ENCODE data around the gene CARD8.
A peak's percentile ranks its signal among the peaks of the same experiment; 100 is the strongest.

The CARD8 gene

GRCh38 chr19:48203222-48203793, 52.4 kb downstream of the CARD8 start:
- no peak for DNase-seq (ENCODE audit: extremely low spot score)
- ChIA-PET POLR2A (interaction anchor here (0.8 to 1.7 kb wide), 4 partner anchors 15 to 416 kb away, joined by 3 to 9 read pairs (median 4); partner anchors contain the start of genes LIG1, RPL18, SPHK2 and SYNGR4), CTCF (interaction anchor here (0.7 to 4.0 kb wide), 12 partner anchors 9 to 387 kb away, joined by 3 to 19 read pairs (median 3); no protein-coding TSS in a partner anchor)
- no peak for TF ChIP-seq CTCF (IDR thresholded peaks at IDR 0.05; ENCODE audit: control extremely low read depth, extremely low read depth, low read depth, missing control alignments)

DNA sequence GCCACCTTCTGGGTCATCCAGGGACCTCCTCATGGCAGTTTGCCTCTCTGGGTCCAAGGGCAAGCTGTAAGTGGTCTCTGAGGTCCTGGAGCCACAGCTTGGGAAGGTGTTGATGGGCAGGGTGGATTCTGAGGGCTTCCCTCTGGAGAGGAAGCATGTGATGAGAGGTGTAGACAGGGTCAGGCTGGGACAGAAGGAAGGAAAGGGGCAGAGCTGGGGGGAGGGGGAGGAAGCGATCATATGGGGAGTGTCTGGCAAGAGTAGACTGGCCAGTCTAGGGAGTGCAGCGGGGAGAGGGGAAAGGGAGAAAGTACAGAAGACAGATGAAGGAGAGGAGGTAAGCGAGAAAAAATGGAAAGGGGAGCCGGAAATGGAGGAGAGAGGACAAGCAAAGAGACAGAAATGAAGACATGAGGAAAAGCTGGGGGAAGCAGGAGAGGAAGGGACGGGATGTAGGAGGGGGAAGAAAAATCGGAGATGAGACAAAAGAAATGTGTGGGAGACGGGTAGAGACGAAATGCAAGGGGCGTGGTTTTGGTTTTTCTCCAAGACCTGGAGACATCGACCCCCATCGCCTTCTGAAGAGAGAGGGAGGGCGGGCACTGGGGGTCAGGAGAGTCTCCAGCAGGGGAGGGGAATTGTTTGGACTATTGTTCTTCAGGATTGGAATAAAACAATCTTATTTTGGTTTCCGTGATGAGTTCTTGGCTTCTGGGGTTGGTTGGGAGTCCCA, 58.6 kb downstream of the CARD8 start:
- POLR2A ChIA-PET, result no interaction called here
- CTCF ChIA-PET, result interaction anchor here (1.4 kb wide), 1 partner anchor 328 kb away, joined by 3 read pairs; no protein-coding TSS in a partner anchor
- TF ChIP-seq CTCF (IDR thresholded peaks at IDR 0.05; ENCODE audit: control extremely low read depth, extremely low read depth, low read depth, missing control alignments), result no peak
- DNase-seq (ENCODE audit: extremely low spot score), result no peak

- ChIA-PET CTCF (no interaction called here), POLR2A (no interaction called here)
- DNase-seq (ENCODE audit: extremely low spot score), result no peak
- no peak for TF ChIP-seq CTCF (IDR thresholded peaks at IDR 0.05; ENCODE audit: control extremely low read depth, extremely low read depth, low read depth, missing control alignments)
These were observed 59.4 kb downstream of the CARD8 start for GRCh38 chr19:48196321-48196763.

DNA sequence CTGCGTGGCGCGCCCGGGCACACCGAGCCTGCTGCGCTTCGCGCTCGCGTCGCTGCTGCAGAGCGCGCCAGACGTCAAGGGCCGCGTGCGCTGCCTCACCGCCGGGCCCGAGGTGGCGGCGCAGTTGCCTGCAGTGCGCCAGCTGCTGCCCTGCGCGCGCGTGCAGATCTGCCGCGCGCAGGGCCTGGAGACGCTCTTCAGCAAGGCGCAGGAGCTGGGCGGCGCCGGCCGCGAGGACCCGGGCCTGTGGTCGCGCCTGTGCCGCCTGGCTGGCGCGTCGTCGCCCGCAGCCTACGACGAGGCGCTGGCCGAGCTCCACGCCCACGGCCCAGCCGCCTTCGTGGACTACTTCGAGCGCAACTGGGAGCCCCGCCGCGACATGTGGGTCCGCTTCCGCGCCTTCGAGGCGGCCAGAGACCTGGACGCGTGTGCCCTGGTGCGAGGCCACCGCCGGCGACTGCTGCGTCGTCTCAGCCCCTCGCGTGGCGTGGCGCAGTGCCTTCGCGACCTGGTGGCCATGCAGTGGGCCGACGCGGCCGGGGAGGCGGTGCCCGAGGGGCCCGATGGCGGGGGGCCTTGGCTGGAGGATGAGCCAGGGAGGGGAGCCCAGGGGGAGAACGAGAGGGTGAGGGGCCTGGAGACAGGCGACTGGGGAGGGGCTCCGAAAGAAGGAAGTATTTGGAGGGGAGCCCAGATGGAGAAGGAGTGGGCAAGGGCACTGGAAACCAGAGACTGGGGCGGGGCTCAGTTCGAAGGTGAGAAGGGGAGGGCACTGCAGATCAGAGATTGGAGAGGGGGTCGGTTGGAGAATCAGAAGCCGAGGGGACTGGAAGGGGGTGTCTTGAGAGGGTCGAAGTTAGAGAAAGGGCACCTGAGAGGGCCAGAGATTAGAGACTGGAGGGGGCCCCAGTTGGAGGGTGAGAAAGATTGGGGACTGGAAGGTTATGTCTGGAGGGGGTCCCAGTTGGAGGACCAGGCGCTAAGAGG, 60.6 kb downstream of the CARD8 start:
- TF ChIP-seq CTCF (IDR thresholded peaks at IDR 0.05; ENCODE audit: control extremely low read depth, extremely low read depth, low read depth, missing control alignments), result no peak
- ChIA-PET POLR2A (no interaction called here), CTCF (interaction anchor here (1.0 to 2.3 kb wide), 5 partner anchors 9 to 94 kb away, joined by 3 to 19 read pairs (median 6); no protein-coding TSS in a partner anchor)
- no peak for DNase-seq (ENCODE audit: extremely low spot score)

- peak; percentile 54 for TF ChIP-seq CTCF (IDR thresholded peaks at IDR 0.05; ENCODE audit: control extremely low read depth, extremely low read depth, low read depth, missing control alignments)
- POLR2A ChIA-PET, result no interaction called here
- CTCF ChIA-PET, result interaction anchor here (0.9 to 2.3 kb wide), 7 partner anchors 9 to 93 kb away, joined by 3 to 19 read pairs (median 4); partner anchors contain the start of gene PLA2G4C
- peak; percentile 50 for DNase-seq (ENCODE audit: extremely low spot score)
These were observed 61.5 kb downstream of the CARD8 start for GRCh38 chr19:48194041-48194843.

Measured in GM10248 (cell line).